Activated CD8-positive, alpha-beta T cell treated with anti-CD3 and anti-CD28 coated beads, Interleukin-2, amount 10 ng/mL, durations not matched to agents 7 days and 5 days (primary cell): ENCODE results near the gene RGPD6. TPM values are rescaled to one million over a fixed set of nuclear protein-coding genes. Genes with fewer than 3 reads are reported as not detected.
"Not testable (repeated sequence)": the region's sequence is repeated elsewhere in the genome, so short reads cannot be mapped to it uniquely, and the experiment has no call there.

Experiments used
- ATAC-seq: fragments of 150-1000 bp; cut with Tn5 transposase; one replicate; pipeline ENCODE4 v1.10.0; 2021; ENCODE audit warnings: moderate library complexity
- CTCF ChIA-PET: fragments of 350-600 bp; sonication (Branson Sonifier 250); formaldehyde crosslinking; loops from one replicate; lab custom pipeline; 2021; ENCODE audit warnings: antibody characterized with exemption; lab: Charles Lee
- POLR2A ChIA-PET: fragments of 350-600 bp; sonication (Branson Sonifier 250); formaldehyde crosslinking; loops from one replicate; lab custom pipeline; 2021; ENCODE audit warnings: antibody characterized with exemption; lab: Charles Lee
- DNase-seq: peaks from one replicate; pipeline ENCODE4 v3.0.0-alpha.2; 2020
- H3K27ac Mint-ChIP-seq: one replicate; pipeline ENCODE4 v1.8.0; 2021; ENCODE audit warnings: mild to moderate bottlenecking, mixed read lengths
- H3K27me3 Mint-ChIP-seq: one replicate; pipeline ENCODE4 v1.8.0; 2021; ENCODE audit warnings: low read depth, mixed read lengths
- H3K36me3 Mint-ChIP-seq: one replicate; pipeline ENCODE4 v1.8.0; 2021; ENCODE audit warnings: low read depth, mixed read lengths
- H3K4me1 Mint-ChIP-seq: one replicate; pipeline ENCODE4 v1.8.0; 2021; ENCODE audit warnings: low read depth, mixed read lengths
- H3K4me3 Mint-ChIP-seq: one replicate; pipeline ENCODE4 v1.8.0; 2021; ENCODE audit warnings: mild to moderate bottlenecking, mixed read lengths
- H3K9me3 Mint-ChIP-seq: one replicate; pipeline ENCODE4 v1.8.0; 2022; ENCODE audit warnings: mixed read lengths; ENCODE audit not compliant: insufficient read depth
- total RNA-seq, 2 experiments: library from RNA; stranded (reverse); gene quantifications; one replicate each; pipeline ENCODE4 v1.2.3, GENCODE V29; 2021

RGPD6 gene
- total RNA-seq, 2 experiments from 2014 or later = 7.0 to 9.4 TPM

DNA sequence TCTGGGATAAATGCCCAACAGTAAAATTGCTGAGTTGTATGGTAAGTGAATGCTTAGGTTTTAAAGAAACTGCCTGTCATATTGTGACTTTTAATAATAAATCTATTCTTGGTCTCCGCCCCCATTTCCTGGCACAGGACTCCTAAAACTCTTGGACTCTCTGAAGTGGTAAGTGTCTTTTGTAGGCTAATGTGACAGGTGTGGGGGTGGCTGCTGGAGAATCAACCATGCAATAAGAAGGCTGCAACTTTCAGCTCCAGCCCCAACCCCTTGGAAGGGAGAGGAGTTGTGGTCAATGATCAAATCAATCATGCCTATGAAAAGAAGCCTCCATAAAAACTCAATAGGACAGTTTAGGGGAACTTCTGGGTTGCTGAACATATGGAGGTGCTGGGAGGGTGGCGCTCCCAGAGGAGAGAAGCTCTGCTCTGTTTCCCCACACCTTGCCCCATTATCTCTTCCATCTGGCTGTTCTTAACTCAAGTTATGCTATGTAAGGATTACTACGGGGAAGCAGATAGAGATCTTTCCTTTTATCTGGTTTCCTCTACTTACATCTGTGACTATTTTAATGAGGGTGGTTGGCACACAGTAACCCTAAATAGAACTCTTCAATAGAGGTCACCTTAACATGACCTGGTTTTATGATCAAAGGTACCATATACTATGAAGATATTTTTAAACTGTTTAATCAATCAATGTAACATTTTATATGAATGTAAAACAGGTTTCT, 101.2 kb downstream of the RGPD6 start:
- H3K36me3 Mint-ChIP-seq, CTCF ChIA-PET, DNase-seq, POLR2A ChIA-PET, H3K27me3 Mint-ChIP-seq, H3K4me1 Mint-ChIP-seq, H3K27ac Mint-ChIP-seq, H3K4me3 Mint-ChIP-seq, H3K9me3 Mint-ChIP-seq: not testable (repeated sequence)
- ATAC-seq = peak; percentile 32

DNA sequence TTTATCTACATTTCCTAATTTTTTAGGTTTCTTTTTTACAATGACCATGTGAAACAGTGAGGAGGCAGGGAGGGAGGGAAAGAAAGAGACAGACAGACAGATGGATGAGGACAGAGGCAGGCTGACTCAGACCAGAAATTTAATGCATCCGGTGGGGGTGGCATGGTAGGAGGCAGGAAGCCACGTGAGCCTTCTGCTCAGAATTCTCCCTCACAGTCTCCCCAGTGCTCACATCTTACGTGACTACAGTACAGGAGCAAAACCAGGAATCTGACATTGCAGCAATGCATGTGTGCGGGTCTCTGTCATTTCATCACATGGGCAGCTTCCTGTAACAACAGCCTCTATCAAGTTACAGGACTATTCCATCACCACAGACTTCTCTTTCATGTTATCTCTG, 102.1 kb downstream of the RGPD6 start:
- H3K27ac Mint-ChIP-seq, DNase-seq, H3K36me3 Mint-ChIP-seq, CTCF ChIA-PET, H3K9me3 Mint-ChIP-seq, H3K4me3 Mint-ChIP-seq, H3K4me1 Mint-ChIP-seq, H3K27me3 Mint-ChIP-seq, POLR2A ChIA-PET: not testable (repeated sequence)
- ATAC-seq = peak; percentile 97

DNA sequence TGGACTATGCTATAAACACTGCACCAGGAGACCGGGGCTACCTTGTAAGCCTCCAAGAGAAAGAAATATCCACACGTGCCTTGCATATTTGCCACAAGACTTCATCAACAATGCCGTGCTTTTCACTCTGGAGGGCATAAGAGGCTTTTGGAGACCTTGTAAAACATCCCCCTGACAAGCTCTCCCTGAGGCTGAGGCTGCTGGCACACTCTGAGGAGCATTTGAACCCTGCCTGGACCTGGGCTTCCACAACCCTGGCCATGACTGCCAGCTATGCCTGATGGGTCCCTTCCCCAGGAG, 104.0 kb downstream of the RGPD6 start:
- ATAC-seq = not testable (repeated sequence)

GRCh38 chr2:110472171-110473058, 104.6 kb downstream of the RGPD6 start, which contains the start of gene LIMS4:
LIMS4 (minus strand) TSS chr2:110472816; CDS start chr2:110472778, 38 bp downstream.
- H3K36me3 Mint-ChIP-seq, CTCF ChIA-PET, DNase-seq, ATAC-seq, POLR2A ChIA-PET, H3K9me3 Mint-ChIP-seq, H3K4me1 Mint-ChIP-seq, H3K27ac Mint-ChIP-seq, H3K4me3 Mint-ChIP-seq, H3K27me3 Mint-ChIP-seq: not testable (repeated sequence)

More for the DNA sequence above, 104.0 kb downstream of the RGPD6 start:
- POLR2A ChIA-PET, H3K9me3 Mint-ChIP-seq, H3K36me3 Mint-ChIP-seq, H3K27ac Mint-ChIP-seq, H3K4me1 Mint-ChIP-seq, H3K27me3 Mint-ChIP-seq, DNase-seq, H3K4me3 Mint-ChIP-seq, CTCF ChIA-PET: not testable (repeated sequence)

- H3K36me3 Mint-ChIP-seq, H3K9me3 Mint-ChIP-seq, H3K27ac Mint-ChIP-seq, DNase-seq, POLR2A ChIA-PET, CTCF ChIA-PET, H3K4me1 Mint-ChIP-seq, ATAC-seq, H3K4me3 Mint-ChIP-seq, H3K27me3 Mint-ChIP-seq: not testable (repeated sequence)
Measured at GRCh38 chr2:110468921-110469320, 108.1 kb downstream of the RGPD6 start.

- H3K4me1 Mint-ChIP-seq, H3K36me3 Mint-ChIP-seq, H3K27ac Mint-ChIP-seq, ATAC-seq, CTCF ChIA-PET, H3K27me3 Mint-ChIP-seq, POLR2A ChIA-PET, H3K4me3 Mint-ChIP-seq, H3K9me3 Mint-ChIP-seq, DNase-seq: not testable (repeated sequence)
Measured at GRCh38 chr2:110465312-110465711, 111.7 kb downstream of the RGPD6 start.

Other genes with a start within 250 kb of the RGPD6 start
- under 1 TPM; 0.78 to 0.97 TPM for gene LIMS4, start 104.4 kb downstream of the RGPD6 start, total RNA-seq
- gene BUB1, start 100.8 kb upstream of the RGPD6 start, total RNA-seq = 100 to 1,000 TPM; 138 to 140 TPM
- gene ACOXL, start 155.4 kb upstream of the RGPD6 start, total RNA-seq = not detected